ENCODE measurements around the gene NUDT17.
A peak's percentile ranks its signal among the peaks of the same experiment; 100 is the strongest.

The NUDT17 gene

GRCh38 chr1:145849356-145850160, 4.1 kb downstream of the NUDT17 start:
- H3K36me3 ChIP-seq (ENCODE audit: insufficient read depth, low read depth, low read length): peaks cover 65% of the 10 kb centered on the region
- H3K4me3 ChIP-seq (ENCODE audit: low read length): no peak overlapping the region
- no peak overlapping the region for H3K27ac ChIP-seq (ENCODE audit: low read length)
- H3K9me3 ChIP-seq (ENCODE audit: insufficient read depth, low read depth, low read length): no peaks in the 10 kb centered on the region
- H3K9ac ChIP-seq (ENCODE audit: low read depth, low read length): no peak overlapping the region
- peaks cover 7% of the 10 kb centered on the region; the same call in 1 of the 2 replicates for H3K27me3 ChIP-seq (ENCODE audit: insufficient read depth, low read length)
- H3K4me1 ChIP-seq (ENCODE audit: insufficient read depth, low read length): no peaks in the 10 kb centered on the region

GRCh38 chr1:145855426-145855948, 10.1 kb downstream of the NUDT17 start:
- Histone ChIP-seq H3K9me3 (ENCODE audit: insufficient read depth, low read depth, low read length) (peaks cover 5% of the 10 kb centered on the region; the same call in 1 of the 2 replicates), H3K9ac (ENCODE audit: low read depth, low read length) (no peak overlapping the region), H3K27me3 (ENCODE audit: insufficient read depth, low read length) (no peaks in the 10 kb centered on the region), H3K27ac (ENCODE audit: low read length) (no peak overlapping the region), H3K36me3 (ENCODE audit: insufficient read depth, low read depth, low read length) (peaks cover 66% of the 10 kb centered on the region), H3K4me3 (ENCODE audit: low read length) (no peak overlapping the region), H3K4me1 (ENCODE audit: insufficient read depth, low read length) (no peaks in the 10 kb centered on the region; the same call in 1 of the 2 replicates)

- Histone ChIP-seq H3K27ac (ENCODE audit: low read length) (no peak overlapping the region), H3K36me3 (ENCODE audit: insufficient read depth, low read depth, low read length) (peaks cover 53% of the 10 kb centered on the region), H3K9ac (ENCODE audit: low read depth, low read length) (no peak overlapping the region)
Measured at GRCh38 chr1:145857170-145857569, 11.7 kb downstream of the NUDT17 start.

GRCh38 chr1:145858238-145858900, 12.9 kb downstream of the NUDT17 start:
- Histone ChIP-seq H3K4me3 (ENCODE audit: low read length) (peak overlapping the region; percentile 99), H3K36me3 (ENCODE audit: insufficient read depth, low read depth, low read length) (peaks cover 41% of the 10 kb centered on the region)

More at GRCh38 chr1:145857170-145857569, 11.7 kb downstream of the NUDT17 start:
- no peaks in the 10 kb centered on the region for H3K27me3 ChIP-seq (ENCODE audit: insufficient read depth, low read length)
- H3K9me3 ChIP-seq (ENCODE audit: insufficient read depth, low read depth, low read length): peaks cover 5% of the 10 kb centered on the region; the same call in 1 of the 2 replicates
- no peaks in the 10 kb centered on the region; the same call in 1 of the 2 replicates for H3K4me1 ChIP-seq (ENCODE audit: insufficient read depth, low read length)
- no peak overlapping the region for H3K4me3 ChIP-seq (ENCODE audit: low read length)

GRCh38 chr1:145858901-145859490, 13.6 kb downstream of the NUDT17 start, which contains the start of gene PIAS3:
PIAS3 (minus strand) TSS chr1:145859081; CDS start chr1:145858990, 91 bp downstream.
- Histone ChIP-seq H3K9me3 (ENCODE audit: insufficient read depth, low read depth, low read length) (peaks cover 5% of the 10 kb centered on the region; the same call in 1 of the 2 replicates), H3K27me3 (ENCODE audit: insufficient read depth, low read length) (no peaks in the 10 kb centered on the region), H3K4me1 (ENCODE audit: insufficient read depth, low read length) (no peaks in the 10 kb centered on the region; the same call in 1 of the 2 replicates), H3K9ac (ENCODE audit: low read depth, low read length) (peak within 1 kb of the TSS; percentile 89; the same call in 1 of the 2 replicates), H3K27ac (ENCODE audit: low read length) (peak within 1 kb of the TSS; percentile 51), H3K36me3 (ENCODE audit: insufficient read depth, low read depth, low read length) (peaks cover 34% of the 10 kb centered on the region), H3K4me3 (ENCODE audit: low read length) (peak within 1 kb of the TSS; percentile 99)

More at GRCh38 chr1:145858238-145858900, 12.9 kb downstream of the NUDT17 start:
- peaks cover 5% of the 10 kb centered on the region; the same call in 1 of the 2 replicates for H3K9me3 ChIP-seq (ENCODE audit: insufficient read depth, low read depth, low read length)
- H3K4me1 ChIP-seq (ENCODE audit: insufficient read depth, low read length): no peaks in the 10 kb centered on the region; the same call in 1 of the 2 replicates
- peak overlapping the region; percentile 89; the same call in 1 of the 2 replicates for H3K9ac ChIP-seq (ENCODE audit: low read depth, low read length)
- no peaks in the 10 kb centered on the region for H3K27me3 ChIP-seq (ENCODE audit: insufficient read depth, low read length)
- H3K27ac ChIP-seq (ENCODE audit: low read length): no peak overlapping the region

GRCh38 chr1:145859491-145860023, 14.1 kb downstream of the NUDT17 start:
- Histone ChIP-seq H3K27me3 (ENCODE audit: insufficient read depth, low read length) (no peaks in the 10 kb centered on the region), H3K9ac (ENCODE audit: low read depth, low read length) (peak overlapping the region; percentile 89; the same call in 1 of the 2 replicates), H3K9me3 (ENCODE audit: insufficient read depth, low read depth, low read length) (peaks cover 5% of the 10 kb centered on the region; the same call in 1 of the 2 replicates), H3K4me1 (ENCODE audit: insufficient read depth, low read length) (no peaks in the 10 kb centered on the region; the same call in 1 of the 2 replicates), H3K27ac (ENCODE audit: low read length) (peak overlapping the region; percentile 51), H3K36me3 (ENCODE audit: insufficient read depth, low read depth, low read length) (peaks cover 29% of the 10 kb centered on the region), H3K4me3 (ENCODE audit: low read length) (peak overlapping the region; percentile 99)

- H3K9ac ChIP-seq (ENCODE audit: low read depth, low read length): no peak overlapping the region
- H3K4me3 ChIP-seq (ENCODE audit: low read length): no peak overlapping the region
- no peaks in the 10 kb centered on the region; the same call in 1 of the 2 replicates for H3K4me1 ChIP-seq (ENCODE audit: insufficient read depth, low read length)
- no peaks in the 10 kb centered on the region for H3K27me3 ChIP-seq (ENCODE audit: insufficient read depth, low read length)
- no peaks in the 10 kb centered on the region for H3K36me3 ChIP-seq (ENCODE audit: insufficient read depth, low read depth, low read length)
- no peak overlapping the region for H3K27ac ChIP-seq (ENCODE audit: low read length)
- no peaks in the 10 kb centered on the region for H3K9me3 ChIP-seq (ENCODE audit: insufficient read depth, low read depth, low read length)
Measured at GRCh38 chr1:145863282-145864018, 18.0 kb downstream of the NUDT17 start.

GRCh38 chr1:145868232-145868631, 22.8 kb downstream of the NUDT17 start:
- no peak overlapping the region for H3K4me3 ChIP-seq (ENCODE audit: low read length)
- peaks cover 21% of the 10 kb centered on the region for H3K27me3 ChIP-seq (ENCODE audit: insufficient read depth, low read length)
- no peaks in the 10 kb centered on the region for H3K9me3 ChIP-seq (ENCODE audit: insufficient read depth, low read depth, low read length)
- no peak overlapping the region for H3K27ac ChIP-seq (ENCODE audit: low read length)
- H3K9ac ChIP-seq (ENCODE audit: low read depth, low read length): no peak overlapping the region
- H3K4me1 ChIP-seq (ENCODE audit: insufficient read depth, low read length): no peaks in the 10 kb centered on the region; the same call in 1 of the 2 replicates
- no peaks in the 10 kb centered on the region for H3K36me3 ChIP-seq (ENCODE audit: insufficient read depth, low read depth, low read length)

- Histone ChIP-seq H3K9ac (ENCODE audit: low read depth, low read length) (peak overlapping the region; percentile 55), H3K27me3 (ENCODE audit: insufficient read depth, low read length) (peaks cover 36% of the 10 kb centered on the region), H3K9me3 (ENCODE audit: insufficient read depth, low read depth, low read length) (no peaks in the 10 kb centered on the region), H3K27ac (ENCODE audit: low read length) (no peak overlapping the region), H3K4me3 (ENCODE audit: low read length) (peak overlapping the region; percentile 66), H3K36me3 (ENCODE audit: insufficient read depth, low read depth, low read length) (no peaks in the 10 kb centered on the region), H3K4me1 (ENCODE audit: insufficient read depth, low read length) (no peaks in the 10 kb centered on the region; the same call in 1 of the 2 replicates)
Measured at GRCh38 chr1:145871994-145872924, 26.8 kb downstream of the NUDT17 start.

GRCh38 chr1:145874646-145875045, 29.2 kb downstream of the NUDT17 start:
- Histone ChIP-seq H3K4me1 (ENCODE audit: insufficient read depth, low read length) (peaks cover 5% of the 10 kb centered on the region; the same call in 1 of the 2 replicates), H3K9ac (ENCODE audit: low read depth, low read length) (no peak overlapping the region), H3K36me3 (ENCODE audit: insufficient read depth, low read depth, low read length) (no peaks in the 10 kb centered on the region), H3K9me3 (ENCODE audit: insufficient read depth, low read depth, low read length) (no peaks in the 10 kb centered on the region), H3K27ac (ENCODE audit: low read length) (no peak overlapping the region), H3K27me3 (ENCODE audit: insufficient read depth, low read length) (peaks cover 36% of the 10 kb centered on the region), H3K4me3 (ENCODE audit: low read length) (no peak overlapping the region)

Data from iPS-20b (cell line).